HG02571 (cell line): ENCODE measurements around the gene ACSL3.
"Not testable (repeated sequence)": the region's sequence is repeated elsewhere in the genome, so short reads cannot be mapped to it uniquely, and the experiment has no call there.

ENCODE experiments used
- ATAC-seq: cut with Tn5 transposase; IDR thresholded peaks from one replicate; pipeline ENCODE4 v1.9.1; 2021; ENCODE audit warnings: mild to moderate bottlenecking, moderate library complexity; ENCODE audit not compliant: unreplicated experiment

ACSL3 gene

DNA sequence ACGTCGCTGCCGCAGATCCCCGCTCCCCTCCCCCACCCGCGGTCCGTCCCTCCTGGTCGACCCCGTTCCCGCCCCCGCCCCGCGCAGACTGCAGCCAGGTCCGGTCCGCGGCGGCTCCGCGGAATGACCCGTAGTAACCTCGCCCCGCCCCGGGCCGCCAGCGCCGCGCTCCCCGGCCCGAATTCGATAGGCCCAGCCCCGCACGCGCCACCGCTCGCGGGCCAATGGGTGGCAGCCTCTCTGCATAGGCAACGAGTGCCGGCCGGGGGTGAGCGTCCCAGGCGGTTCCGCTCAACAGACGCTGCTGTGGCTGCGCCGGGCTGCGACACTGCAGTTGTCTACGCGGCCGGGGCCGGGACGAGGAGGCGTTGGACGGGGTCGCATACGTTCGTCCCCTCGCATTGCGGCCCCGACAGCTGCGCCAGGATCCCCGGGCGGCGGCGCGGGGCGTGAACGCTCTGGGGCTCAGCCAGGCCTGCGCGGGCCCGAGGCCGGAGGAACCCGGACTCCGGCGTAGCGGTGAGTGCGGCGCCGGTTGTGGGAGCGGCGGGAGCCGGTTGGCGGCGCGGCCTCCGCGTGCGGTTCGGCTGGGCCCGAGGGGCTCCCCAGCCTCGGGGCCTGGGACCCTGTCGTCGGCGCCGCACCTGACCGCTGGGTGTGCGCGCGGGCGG, at the start of gene ACSL3:
Gene ACSL3, plus strand, starts transcription at position 297 of the 671 bp plus-strand sequence. CDS start 47,737 bp downstream, outside the sequence.
- peak; percentile 99 for ATAC-seq

DNA sequence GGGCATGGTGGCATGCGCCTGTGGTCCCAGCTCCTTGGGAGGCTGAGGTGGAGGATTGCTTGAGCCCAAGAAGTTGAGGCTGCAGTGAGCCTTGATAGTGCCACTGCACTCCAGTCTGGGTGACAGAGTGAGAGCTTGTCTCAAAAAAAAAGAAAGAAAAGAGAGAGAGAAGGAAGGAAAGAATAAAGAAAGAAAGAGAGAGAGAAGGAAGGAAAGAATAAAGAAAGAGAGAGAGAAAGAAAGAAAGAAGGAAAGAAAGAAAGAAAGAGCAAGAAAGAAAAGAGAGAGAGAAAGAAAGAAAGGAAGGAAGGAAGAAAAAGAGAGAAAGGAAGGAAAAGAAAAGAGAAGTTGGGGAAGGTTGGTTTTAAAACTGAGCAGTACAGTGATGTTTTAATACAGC, 49.0 kb upstream of the ACSL3 start:
- ATAC-seq: no peak

DNA sequence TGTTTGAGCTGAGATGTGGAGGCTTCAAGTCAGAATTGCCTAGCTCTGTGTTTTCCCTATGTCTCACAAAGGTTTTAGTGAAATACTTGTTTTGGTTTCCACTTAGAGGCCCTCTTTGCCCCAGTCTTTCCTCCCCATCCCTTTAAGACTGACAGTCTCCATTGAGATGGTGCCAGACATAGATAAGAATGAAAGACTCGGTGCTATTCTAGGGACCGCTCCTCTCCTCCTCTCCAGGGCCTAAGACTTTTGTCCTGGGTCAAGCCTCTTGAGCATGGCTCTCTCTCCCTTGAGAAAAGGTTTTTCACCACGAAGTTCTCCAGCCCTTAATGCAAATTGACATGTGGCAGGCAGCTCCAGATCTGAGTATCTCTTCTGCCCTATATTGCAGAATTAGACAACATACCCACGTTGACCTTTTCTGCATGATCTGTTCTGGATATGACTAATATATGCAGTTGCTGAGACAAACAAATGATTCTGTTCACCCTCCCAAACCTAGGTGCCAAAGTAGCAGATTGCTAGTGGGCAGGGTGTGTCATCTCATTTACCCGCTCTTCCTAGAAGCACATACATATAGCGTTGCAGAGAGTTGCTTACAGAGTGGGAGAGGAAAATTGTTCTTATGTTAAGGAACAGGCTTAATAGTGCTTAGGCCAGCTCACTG, 47.5 kb upstream of the ACSL3 start:
- peak; percentile 96 for ATAC-seq

DNA sequence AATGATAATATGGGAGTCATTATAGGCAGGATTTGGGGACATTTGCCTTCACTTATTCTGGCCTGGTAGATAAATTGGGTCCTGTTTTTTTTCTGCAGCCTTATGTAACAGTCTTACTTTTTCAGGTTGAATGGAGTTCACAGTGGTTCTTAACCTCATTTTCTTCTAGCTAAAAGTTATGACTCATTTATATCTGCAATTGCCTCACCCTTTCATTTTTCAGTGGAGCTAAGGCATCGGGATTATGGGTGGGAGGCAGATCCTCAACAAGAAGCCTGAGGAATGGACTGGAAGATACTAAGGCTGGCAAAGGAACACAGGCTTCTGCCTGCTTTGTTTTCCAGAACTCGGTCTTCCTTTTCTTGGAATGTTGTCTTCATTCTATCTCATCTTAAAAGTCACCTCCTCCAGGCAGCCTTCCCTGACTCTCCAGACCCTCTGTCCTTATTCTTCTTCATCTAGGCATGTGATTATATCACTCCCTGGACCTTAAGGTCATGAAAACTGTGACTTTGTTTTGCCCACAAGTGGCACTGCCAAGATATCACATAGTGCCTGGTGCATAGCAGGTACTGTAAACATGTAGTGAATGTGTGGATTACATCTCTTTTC, 41.0 kb upstream of the ACSL3 start:
- ATAC-seq: no peak

DNA sequence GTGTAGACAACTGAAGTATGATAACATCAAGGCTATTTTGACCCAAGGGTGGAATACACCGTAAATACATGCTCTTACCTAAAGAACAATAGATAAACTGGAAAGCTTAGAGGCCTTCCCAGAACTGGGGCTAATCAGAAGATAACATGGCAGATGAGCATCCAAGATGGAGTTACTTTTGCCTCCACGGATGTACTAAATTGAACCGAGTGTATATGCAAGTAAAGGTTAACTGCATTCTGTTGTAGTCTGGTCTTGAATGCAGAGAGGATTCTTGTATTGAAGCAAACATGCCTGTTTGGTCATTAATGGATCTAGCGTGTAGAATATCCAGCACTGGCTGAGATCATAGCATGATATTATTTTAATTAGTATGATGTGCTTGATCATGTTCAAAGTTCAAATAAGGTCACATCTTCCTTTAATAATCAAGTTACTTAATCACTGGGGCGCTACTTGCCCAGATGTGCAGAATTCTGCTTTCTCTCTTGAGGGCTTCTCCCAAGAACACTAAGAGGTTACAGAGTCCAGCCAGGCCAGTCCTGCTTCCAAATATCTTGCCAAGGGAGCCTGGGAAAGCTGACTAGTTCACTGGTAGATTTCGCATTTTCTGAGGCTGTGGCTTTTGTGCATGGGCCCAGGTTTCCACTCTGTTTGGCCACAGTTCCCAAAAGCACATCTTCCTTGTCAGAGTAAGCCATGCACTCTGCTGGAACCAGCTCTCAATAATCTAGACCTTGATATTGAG, 37.5 kb upstream of the ACSL3 start:
- ATAC-seq: no peak

DNA sequence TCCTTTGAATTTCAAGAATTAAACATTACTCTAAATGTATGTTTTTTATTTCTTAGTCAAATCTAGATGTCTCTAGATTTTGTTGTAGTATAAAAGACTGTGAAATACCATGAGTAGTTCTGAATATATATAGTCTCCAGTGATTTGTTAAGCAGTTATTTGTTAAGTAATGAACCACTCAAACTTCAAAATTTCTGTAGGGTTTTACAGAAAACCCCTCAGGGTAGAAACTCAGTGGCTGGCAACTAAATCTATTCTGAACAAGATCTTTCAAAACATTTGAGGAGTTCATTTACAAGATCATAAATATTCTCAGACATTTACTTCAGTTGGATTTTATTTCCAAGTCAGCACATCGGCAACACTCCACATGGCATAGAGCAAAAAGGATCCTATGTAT, 35.8 kb upstream of the ACSL3 start:
- ATAC-seq: no peak

DNA sequence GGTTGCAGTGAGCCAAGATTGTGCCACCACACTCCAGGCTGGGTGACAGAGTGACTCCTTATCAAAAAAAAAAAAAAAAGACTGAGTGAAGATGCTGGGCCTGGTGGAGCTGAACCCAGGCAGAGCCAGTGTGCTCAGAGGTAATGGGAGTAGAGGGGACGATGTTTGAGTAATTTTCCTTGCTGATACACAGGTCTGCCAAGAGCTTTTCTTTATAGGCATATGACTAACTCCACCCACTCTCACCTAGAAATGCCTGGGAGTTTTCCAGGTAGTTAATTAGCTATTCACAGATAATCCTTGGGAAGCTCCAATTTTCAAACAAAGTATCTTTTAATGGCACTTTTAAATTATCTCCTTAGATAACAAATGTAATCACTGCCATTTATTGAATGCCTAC, 33.4 kb upstream of the ACSL3 start:
- no peak for ATAC-seq

DNA sequence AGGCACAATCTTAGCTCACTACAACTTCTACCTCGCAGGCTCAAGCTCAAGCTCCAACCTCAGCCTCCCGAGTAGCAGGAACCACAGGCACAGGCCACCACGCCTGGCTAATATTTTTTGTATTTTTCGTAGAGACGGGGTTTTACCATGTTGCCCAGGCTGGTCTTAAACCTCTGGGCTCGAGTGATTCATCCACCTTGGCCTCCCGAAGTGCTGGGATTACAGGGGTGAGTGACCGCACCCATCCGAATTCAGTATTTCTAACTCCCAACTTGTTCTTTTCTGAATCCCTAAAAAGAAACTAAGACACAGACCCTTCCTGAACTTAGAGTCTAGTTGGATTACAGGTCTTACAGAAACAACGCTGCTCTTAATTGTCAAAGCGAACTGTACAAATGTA, 32.3 kb upstream of the ACSL3 start:
- ATAC-seq: no peak

DNA sequence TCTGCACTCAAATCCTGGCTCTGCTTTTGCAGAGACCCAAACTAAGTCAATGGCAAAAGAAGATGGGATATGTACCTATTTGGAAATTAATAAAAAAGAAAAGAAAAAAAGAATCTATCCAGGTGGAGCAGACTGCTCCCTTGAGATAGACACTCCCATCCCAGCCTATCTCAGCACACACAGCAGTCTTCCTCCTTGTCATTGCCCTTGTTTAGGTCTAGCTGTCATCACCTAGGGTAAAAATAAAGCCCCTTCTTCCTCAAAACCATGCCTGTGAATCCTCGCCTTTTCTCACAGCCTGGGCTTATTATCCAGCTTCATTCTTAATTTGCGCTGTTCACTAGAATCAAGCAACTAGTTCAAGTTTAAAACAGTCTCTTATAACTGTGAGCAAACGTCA, 30.7 kb upstream of the ACSL3 start:
- ATAC-seq: no peak

DNA sequence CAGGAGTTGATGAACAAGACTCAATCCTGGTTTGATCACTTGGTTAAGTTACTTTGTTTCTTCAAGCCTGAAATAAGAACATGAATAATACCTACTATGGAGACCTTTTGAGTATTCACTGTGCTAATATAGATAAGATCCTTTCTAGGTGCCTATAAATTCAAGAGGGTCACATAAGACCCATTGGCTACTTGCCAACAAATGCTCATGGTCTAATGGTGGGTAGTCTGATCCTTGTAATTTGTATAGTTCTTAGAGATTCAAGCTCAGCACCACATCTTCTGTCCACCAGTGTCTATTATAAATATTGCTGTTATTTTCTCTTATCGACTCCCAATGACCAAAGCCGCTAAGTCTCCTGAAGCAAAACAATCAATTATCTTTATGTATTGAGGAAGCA, 27.4 kb upstream of the ACSL3 start:
- no peak for ATAC-seq

DNA sequence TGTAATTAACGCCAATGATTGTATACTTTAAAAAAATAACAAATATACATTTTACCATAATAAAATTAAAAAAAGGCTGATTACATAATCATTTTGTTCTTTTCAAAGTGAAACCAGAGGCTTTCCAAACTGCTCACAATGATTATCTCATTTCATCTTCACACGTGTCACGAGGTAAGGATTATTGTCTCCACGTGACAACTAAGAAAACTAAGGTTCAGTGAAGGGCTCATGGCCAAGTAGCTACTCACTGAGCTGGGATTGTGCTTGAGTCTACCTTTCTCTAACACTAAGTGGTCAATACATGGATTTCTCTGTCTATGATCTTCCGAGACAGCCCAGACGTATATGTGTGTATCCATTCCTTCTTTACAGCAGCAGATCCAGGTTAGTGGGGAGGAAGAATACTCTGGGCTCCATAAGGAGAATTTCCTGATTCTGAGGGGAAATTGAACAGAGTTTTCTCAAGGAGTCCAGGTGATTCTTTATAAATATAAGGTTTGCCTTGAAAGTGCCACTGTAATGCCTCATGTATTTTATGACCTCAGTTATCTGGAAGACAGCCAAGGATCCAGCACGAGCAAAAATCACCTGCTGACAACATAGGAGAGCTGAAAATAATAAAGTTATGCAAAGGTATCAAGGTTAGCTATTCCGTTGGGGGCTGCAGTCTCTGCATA, 25.6 kb upstream of the ACSL3 start:
- ATAC-seq: no peak

DNA sequence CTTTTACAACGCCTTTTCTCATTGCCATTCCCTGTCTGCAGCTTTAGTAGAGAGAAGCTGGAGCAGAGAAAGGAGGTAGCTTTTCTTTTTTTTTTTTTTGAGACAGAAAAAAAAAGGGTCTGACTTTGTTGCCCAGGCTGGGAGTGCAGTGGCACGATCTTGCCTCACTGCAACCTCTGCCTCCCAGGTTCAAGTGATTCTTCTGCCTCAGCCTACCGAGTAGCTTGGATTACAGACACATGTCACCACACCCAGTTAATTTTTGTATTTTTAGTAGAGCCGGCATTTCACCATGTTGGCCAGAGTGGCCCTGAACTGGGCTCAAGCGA, 25.0 kb upstream of the ACSL3 start:
- no peak for ATAC-seq

DNA sequence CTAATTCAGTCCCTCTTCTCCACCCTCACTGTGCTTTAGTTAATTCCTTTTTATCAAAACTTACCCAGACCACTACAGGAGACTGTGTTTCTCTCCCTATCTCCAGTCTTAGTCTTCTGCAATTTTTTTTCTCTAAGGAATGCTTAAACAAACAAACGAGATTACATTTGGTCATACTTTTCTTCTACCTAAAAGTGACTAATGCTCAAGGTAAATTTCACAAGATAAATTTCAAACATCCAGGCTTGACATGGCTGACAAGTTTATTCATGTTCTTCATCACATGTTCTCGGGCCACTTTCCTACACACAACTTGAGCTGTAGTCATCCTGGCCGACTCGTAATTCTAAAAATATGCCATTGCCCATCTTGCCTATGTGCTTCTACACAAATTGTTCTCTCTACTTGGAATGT, 23.2 kb upstream of the ACSL3 start:
- ATAC-seq: no peak

DNA sequence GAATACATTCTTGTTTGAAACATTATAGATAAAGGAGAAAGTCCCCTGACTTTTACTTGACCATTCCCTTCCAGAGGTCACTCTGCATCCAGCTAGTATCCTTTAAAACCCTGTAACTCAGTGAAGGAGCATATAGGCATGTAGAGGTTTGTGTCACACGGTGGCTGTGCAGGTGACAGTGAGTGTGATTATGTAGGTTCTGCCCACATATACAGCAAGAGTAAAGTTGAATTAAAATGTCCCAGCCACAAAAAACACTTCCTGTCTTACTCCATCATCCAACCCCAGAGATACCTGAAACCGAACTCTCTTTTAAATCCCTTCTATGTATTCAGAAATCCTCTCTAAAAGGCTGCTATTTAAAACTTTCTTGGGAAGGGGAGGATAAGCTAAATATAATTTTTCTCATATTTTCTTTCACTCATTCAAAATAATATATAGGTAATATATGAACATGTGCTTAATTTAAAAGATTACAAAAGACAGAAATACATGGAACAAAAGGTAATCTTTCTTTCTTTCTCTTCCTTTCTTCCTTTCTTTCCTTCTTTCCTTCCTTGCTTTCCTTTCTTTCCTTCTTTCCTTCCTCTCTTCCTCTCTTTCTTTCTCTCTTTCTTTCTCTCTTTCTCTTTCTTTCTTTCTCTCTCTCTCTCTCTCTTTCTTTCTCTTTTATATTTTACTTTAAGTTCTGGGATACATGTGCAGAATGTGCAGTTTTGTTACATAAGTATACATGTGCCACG, 20.6 kb upstream of the ACSL3 start:
- ATAC-seq: no peak

DNA sequence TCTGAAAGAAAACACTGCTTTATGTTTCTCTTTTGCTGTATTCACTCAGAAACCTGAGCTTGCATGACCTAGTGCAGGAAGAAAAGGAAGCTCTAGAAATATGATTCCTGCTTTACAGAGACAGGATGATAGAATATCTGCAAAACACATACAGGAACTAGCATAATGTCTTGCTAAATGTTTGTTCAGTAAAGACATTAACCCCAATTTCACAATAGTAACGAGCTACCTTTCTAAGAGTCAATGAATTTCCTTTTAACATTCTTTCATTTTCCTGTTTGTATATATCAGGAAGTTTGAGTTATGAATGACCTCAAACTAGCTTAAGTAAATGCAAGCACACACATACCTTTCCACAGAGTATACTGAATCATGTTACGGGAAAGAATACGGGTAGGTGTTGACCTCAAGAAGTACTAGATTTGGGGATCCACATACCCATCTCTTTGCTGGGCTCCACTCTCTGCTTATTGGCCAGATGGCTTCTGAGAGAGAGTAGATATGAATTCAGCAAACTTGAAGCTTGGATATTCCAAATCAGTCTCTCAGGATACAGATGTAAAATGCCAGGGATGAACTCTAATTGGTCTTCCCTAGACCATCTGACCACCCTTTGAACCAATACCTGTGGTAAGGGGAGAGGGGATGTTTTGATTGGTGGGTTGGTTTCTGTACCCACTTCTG, 18.2 kb upstream of the ACSL3 start:
- no peak for ATAC-seq

DNA sequence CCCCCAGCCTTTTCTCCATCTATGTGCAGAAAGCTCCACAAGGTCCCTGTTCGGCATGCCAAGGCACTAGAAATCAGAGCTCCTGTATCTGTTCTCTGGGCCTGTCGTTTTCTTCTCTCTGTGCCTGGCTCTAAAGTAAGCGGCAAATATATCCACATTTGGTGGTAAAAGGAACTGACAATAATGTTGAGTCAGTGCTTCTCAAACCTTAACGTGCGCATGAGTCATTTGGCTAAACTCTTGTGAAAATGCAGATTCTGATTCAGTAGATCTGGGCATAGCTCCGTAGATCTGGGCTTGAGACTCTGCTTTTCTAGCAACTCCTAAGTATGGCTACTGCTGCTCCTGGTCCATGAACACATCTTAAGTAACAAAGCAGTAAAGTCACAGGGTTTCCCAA, 16.5 kb upstream of the ACSL3 start:
- no peak for ATAC-seq

DNA sequence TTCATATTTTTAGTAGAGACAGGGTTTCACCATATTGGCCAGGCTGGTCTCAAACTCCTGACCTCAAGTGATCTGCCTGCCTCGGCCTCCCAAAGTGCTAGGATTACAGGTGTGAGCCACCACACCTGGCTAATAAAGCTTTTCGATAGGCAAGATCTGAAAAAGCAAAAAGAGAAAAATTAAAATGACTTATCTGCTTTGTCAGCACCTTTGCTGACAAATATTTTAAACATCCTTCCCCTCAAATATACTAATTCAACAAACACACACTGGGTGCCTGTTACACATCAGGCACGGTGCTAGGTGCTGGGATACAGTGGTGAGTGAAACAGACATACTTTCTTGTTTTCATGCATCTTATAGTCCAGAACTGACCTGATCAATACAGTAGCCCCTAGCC, 15.5 kb upstream of the ACSL3 start:
- ATAC-seq: not testable (repeated sequence)

DNA sequence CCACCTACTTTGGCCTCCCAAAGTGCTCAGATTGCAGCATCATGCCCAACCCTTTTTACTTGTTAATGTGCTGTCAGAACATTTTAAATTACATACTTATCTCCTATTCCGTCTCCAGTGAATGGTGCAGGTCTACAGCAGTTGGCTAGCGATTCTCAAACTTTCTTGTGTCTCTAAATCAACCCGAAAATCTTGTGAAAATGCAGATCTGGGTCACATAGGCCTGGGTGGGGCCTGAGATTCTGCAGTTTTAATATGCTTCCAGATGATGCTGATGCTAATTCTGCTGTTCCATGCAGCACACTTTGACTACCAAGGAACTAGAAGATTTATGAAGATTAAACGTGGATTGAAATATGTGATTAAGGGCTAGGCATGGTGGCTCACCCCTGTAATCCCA, 14.8 kb upstream of the ACSL3 start:
- no peak for ATAC-seq

DNA sequence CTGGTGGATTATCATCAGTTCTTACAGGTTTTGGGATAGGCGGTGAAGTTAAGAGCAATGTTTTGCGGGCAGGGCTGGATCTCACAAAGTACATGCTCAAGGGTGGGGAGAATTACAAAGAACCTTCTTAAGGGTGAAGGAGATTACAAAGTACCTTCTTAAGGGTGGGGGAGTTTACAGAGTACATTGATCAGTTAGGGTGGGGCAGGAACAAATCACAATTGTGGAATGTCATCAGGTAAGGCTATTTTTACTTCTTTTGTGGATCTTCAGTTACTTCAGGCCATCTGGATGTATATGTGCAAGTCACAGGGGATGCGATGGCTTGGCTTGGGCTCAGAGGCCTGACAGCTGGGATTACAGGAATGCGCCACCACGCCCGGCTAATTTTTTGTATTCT, 12.8 kb upstream of the ACSL3 start:
- not testable (repeated sequence) for ATAC-seq

DNA sequence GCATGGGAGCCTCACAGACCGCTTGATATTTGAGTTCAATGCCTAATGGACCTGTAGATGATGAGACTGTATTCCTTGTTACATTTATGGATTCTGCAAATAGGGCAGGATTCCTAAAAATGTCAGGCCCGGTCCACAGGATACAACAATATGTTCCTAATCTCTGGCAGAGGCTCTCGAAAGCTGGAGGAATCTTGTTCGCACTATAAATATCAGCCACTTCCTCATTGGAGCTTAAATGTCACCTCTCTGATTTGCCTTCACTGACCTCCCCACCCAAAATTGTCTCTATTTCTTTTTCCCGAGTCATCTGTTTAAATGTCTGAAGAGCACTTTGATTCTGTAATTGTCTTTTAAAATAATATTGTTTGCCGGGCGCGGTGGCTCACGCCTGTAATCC, 12.0 kb upstream of the ACSL3 start:
- no peak for ATAC-seq
